ENCODE data around the gene DMRTB1. TPM values are rescaled to one million over a fixed set of nuclear protein-coding genes. Genes with fewer than 3 reads are reported as not detected.

Gene DMRTB1
- total RNA-seq, 1 donor from 2014 or later, result not detected

DNA sequence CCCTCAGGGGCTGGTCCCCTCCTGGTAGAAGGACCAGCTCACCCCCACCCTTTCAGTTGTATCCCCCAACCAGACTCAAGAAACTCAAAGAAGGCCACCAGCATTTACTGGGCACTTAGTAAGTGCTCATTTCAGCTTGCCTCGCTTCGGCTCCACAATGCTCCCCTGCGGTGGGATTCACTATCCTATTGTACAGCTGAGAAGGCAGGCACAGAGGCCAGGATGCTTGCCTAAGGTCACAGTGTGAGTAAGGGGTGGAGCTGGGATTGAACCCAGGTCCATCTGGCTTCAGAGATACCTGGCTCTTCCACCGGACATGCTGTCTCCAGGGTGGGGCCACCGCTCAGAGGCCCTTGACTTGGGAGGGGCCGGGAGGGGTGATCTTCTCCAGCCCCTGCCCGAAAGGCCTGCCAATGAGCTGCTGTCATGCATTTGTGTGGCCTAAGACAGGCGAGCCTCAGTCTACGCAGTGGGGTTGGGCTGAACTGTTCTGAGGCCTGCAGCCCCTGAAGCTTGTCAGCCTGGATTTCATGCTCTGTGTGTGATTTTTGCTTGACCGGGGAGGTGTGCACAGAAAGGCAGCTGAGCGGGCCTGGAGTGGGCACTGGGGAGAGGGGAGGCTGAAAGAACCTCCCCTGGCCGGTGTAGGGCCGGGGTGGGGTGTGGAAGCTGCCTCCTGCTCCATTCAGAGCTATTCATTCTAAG is 48.1 kb downstream of the DMRTB1 start:
- intact Hi-C loops (cut with micrococcal nuclease), result no loop called here

DNA sequence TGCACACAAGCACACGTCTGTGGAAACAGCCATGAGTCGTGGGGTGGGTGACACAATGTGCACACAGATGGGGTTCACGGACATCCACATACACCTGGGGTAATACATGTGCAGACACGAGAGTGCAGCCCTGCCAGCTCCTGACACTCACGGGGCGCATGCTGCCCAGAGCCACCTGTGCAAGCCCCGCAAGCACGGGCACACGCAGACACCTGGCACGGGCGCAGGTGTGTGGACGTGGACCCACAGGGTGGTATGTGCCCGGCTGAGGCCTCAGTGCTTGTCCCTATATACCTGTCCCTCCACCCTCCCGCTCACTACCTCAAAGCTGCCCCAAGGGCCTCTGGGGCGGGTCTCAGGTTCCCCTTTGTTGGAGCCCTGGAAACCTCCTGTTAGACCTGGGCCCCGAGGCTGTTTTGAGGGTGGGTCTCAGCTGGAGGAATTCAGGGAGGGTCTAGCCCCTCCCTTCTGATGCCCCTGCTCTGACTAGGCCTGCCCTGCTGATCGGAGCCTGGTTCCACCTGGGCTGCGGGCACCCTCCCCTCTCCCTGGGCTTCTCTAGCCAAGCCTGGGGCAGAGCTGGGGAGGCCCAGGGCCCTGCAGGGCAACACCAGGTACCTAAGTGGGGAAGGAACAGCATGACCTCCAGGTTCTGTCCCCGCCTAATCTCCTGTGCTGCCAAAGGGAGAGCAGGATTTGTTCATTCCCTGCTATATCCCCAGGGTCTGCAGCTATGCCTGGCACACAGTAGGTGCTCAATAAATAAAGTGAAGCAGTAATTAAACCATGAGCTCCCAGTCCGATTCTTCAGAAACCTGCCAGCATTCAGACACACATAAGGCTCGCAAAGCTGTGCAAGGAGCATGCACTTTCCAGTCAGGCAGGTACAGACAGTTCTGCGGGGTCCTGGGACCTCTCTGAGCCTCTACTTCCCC is 49.1 kb downstream of the DMRTB1 start:
- intact Hi-C loops (cut with micrococcal nuclease), result no loop called here

DNA sequence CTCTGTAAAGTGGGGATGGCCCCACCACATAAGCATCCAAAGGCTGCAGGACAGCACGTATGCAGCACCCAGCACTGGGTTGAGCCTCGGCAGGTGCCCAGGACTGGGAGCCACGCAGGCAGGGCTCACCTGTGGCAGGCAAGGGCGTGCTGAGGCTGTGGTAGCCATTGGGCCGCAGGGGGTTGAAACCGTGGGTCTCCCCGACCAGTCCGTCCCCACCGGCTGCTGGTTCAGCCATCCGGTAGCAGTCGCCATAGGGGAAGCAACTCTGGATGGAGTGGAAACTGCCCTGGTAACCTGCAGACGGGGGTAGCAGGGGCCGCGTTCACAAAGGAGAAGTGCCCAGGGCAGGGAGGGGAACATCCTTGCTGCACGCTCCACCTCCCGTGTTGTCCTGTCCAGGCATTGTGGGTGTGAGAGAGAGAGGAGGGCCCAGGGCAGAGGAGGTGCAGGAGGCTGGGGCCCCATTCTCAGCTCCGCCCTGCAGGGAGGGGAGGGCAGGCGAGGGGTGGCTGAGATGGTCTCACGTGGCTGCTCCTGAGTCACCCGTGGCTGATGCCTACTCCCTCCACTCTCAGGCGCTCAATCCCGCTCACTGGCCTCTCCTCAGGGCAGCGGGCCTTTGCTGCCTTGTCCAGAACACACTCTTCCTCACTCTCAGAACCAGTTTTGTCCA is 49.9 kb downstream of the DMRTB1 start:
- intact Hi-C loops (cut with micrococcal nuclease), result no loop called here

DNA sequence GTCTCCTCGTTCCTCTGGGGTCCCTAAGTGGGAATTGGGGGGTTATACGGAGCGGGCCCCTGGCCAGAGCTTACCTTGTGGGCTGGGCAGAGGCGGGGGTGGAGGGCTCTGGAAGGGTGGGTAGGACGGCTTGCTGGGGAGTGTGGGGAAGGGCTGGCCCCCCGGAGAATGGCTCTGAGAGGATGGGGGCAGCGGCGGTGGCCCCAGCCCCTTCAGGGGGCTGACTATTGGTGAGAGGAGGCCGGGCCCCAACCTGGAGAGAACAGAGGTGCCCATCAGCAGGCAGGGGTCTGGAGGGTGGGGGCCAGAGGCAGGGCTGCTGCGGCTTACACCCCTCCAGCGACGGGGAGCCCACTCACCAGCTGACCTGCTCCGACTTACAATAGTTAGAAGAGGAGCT is 50.6 kb downstream of the DMRTB1 start:
- intact Hi-C loops (cut with micrococcal nuclease), result no loop called here

DNA sequence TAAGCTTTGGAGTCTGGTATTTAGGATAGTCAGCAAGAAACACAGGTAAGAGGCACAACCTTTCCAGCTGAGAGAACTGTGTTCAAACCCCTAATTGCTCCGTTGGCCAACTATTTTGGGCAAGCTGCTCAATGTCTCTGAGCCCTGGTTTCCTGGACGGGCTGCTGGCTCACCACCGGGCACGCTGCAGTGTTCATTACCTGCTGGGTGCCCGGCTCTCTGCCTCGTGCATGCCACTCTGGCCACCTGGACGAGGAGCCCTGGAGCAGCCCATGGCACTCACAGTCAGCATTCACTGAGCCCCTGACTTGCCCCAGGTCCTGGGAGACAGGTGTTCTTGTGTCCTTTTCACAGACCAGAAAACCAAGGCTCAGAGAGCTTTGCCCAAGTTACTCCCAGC is 51.0 kb downstream of the DMRTB1 start:
- intact Hi-C loops (cut with micrococcal nuclease), result no loop called here

DNA sequence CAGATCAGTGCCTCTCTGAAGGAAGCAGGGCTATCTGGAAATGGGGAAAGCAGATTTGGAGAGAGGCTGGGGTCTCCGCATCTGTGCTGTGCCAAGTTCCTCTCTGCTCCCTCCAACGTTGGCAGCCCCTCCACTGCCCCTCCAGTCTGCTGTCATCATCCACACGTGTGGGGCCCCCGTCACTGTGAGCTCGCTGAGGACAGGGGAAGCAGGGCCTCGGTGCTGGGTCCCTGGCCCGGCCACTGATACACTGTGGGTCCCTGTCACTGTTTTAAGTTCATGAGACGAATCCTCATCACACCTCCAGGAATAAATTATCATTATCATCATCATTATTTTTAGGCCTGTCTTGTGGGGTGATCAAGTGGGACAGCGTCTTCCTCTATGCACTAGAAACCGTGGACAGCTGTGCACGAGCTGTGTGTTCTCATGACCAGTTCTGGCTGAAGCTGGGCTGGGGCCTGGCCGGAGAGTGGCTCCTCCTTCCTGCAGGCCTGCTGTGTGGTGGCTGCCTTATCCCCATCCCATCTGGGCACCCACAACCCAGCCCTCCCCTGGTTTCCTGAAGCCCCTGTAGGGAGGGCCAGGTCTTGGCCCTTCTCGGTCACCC is 52.2 kb downstream of the DMRTB1 start:
- intact Hi-C loops (cut with micrococcal nuclease), result no loop called here

DNA sequence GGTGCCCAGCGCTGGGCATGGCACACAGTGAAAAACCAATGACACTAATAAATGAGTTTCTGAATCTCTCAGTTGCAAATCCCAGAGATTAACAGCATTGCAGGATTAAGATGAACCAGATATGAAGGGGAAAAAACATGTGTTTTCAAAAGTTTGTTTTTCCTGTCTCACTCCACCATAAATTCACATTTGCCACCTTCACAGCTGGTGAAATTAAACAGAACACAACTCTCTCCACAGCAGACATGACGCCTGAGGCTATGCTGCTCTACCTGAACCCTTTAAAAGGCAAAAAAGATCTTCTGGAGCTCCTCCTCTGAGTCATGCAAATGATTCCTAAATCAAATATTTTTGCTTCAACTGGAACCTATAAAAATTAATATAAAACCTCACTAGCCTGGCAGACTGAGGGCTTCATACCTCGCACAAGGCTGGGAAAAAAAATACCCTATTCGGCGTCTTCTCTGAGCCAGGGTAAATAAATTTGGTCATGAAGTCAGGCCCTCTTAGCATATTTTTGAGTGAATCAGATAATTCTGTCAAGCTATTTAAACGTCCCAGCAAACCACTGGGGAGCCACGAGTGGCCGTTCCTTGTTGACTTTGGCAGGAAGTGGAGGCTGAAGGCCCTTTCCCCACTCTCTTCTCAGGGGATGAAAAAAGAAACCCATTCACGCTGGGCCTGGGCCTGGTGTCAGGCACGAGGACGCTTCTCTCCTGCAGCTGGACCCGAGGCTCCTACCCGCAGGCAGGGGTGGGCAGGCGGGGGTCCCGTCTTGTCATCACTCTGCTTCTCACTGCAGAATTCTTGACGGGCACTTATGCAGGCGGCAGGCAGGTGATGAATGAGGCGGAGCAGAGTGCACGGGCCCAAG is 53.0 kb downstream of the DMRTB1 start:
- intact Hi-C loops (cut with micrococcal nuclease), result no loop called here

DNA sequence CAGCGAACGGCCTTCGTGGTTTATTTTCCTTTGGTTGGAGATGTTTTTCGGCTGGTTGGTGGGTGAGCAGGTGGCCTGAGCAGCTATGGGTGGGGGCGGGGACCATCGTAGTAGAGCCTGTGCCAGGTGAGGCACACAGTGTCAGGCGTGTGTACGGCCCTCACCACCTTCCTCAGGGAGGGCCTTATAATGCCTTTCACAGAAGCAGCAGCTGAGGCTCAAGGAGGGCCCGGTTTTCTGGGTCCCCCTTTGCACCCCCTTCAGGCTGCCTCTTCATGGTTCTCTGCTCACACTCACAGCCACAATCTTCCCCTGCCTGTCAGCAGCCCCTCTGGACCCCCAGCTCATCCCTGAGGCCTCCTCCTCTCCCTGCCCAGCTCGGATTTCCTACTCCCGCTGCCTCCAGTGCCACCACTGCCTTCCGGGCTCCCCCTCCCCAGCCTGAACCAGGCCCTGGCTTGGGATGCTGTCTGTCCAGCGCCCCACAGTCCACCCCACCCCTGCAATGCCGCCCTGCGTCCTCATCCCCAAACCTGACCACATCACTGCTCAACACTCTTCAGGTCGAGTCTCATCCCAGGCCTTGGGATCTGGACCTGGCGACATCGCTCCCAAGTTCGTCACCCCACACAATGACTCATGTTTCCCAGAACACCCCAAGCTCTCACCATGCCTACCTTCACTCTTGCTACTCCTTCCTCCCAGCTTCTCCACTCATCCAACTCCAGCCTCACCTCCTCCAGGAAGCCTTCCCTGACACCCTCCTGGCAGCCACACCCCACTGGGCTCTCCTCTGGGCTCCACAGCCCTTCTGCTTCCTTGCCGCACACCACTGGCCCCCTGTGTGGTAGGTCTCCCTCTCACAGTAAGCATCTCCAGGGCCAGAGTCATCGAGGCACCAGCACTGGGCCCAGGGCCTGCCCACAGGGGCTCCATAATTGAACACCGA is 53.9 kb downstream of the DMRTB1 start:
- intact Hi-C loops (cut with micrococcal nuclease), result no loop called here

DNA sequence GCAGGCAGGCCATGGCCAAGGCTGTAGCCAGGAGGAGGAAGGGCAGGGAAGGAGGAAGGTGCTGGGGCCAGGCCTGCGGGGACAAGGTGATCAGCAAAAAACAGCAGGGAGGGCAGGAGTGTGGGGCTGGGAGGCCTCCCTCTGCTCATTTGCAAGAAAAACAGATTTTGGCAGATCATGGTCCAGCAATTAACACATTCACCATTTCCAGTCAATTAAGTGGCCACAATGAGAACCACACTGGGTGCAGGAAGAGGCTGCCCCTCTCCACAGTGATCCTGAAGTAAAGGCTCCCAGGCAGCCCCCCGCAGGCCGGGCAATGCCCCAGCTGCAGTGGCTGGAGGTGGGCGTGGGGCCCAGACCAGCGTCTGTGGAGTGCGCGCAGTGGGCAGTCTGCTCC is 54.6 kb downstream of the DMRTB1 start:
- intact Hi-C loops (cut with micrococcal nuclease), result no loop called here

DNA sequence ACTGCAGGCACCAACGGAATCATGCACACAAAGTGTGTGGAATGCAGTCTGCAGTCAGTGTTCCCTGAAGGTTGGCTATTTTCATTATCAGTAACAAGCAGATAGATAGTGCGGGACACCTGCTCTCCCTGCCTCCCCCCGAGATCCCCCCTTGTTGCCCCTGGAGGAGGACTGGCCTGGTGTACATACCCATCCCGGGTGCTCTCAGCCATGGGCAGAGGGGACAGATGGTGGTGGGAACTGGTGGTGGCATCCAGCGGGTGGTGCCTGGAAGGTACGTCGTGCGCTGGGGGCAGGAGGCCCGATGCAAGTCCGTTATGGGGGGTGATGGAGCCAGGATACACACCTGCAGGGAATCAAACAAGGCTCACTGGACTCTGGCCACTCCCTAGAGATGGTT is 55.2 kb downstream of the DMRTB1 start:
- intact Hi-C loops (cut with micrococcal nuclease), result no loop called here

DNA sequence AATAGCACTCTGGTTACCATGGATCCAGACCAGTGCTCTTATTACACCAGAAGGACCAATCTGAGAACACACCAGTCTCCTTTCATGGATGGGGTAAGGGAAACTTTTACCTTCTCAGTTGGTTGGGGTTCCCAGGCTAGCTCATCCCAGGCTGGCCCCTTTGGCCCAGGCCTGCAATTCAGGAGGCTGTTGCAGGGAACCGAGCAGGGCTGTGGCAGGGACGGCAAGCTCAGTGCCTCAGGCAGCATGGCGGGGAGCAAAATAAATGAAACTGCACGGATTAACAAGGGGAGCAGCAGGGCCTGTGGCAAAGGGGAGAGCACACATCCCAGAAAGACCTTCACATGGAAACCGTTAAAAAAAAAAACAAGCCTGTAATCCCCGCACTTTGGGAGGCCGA is 57.0 kb downstream of the DMRTB1 start:
- intact Hi-C loops (cut with micrococcal nuclease), result no loop called here

Other genes with a start within 250 kb of the DMRTB1 start
- gene CZIB, start 238.8 kb upstream of the DMRTB1 start, total RNA-seq, result 45.8 and 46.7 TPM in 2 replicates
- gene MAGOH, start 220.9 kb upstream of the DMRTB1 start, total RNA-seq, result 67.7 and 71.7 TPM in 2 replicates
- 68.4 and 71.7 TPM in 2 replicates for gene LRP8, start 131.3 kb upstream of the DMRTB1 start, total RNA-seq

Measured in T-helper 1 cell treated with Interleukin-12 subunit alpha and Interleukin-12 subunit beta and Interleukin-4 antibody, amounts not matched to agents 30 ng/mL and 1 ng/mL, for 36 hours (primary cell).